ENCODE data around the gene ZBTB21. TPM values are rescaled to one million over a fixed set of nuclear protein-coding genes. Genes with fewer than 3 reads are reported as not detected.

Gene ZBTB21
- total RNA-seq, 4 donors from 2014 or later = 5.9 to 15.1 (median 9.2) TPM

DNA sequence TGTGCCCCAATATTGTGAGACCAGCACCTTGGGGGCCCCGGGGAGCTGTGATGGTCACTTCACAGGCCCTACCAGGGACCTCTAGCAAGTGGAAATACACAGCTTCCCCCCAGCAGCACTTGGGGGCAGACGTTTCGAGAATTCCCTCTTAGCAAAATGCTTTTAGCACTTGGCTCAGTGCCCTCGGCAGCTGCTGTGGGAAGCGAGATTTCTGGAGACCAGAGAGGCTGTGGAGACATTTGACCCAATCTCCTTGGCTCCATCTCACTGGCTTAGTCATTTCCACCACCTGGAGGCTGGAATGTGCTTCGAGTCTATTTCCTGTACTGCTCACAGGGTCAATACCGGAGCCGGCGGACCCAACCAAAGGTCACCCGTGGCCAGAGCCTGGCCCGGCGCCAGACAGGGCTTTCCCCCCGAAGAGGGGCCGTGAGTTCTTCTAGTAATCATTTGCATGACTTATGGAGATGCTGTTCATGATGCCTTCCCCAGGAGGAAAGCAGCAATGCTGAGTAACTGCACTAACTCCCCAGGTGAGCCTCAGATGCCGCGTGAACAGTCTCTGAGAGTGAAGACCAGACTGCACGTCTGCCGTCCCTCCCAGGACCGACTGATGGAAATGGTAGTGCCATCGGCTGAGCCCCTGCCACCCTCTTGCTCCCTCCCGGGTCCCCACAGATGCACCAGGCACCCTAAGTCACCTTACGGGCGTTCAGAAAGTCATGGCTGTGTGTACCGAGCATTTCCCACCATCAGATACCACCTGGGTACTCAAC lies 52.0 kb downstream of the ZBTB21 start:
- DNase-seq (ENCODE audit: extremely low spot score) = no peak
- Histone ChIP-seq H3K9me3 (no peaks in the 10 kb centered on the region), H3K4me1 (peaks cover 18 to 36% (median 27%) of the 10 kb centered on the region in 4 donors), H3K27ac (replicated peaks in 1 of 4) (peak overlapping the region; percentile 44 to 65 (median 59)), H3K36me3 (no peaks in the 10 kb centered on the region), H3K4me3 (no peak overlapping the region), H3K27me3 (peaks cover 0 to 13% (median 0%) of the 10 kb centered on the region in 4 donors)
- TF ChIP-seq POLR2AphosphoS5 (IDR thresholded peaks at IDR 0.05) (peak; percentile 41 to 69), EP300 (IDR thresholded peaks at IDR 0.05) (no peak), POLR2A (IDR thresholded peaks at IDR 0.05; ENCODE audit: low read depth) (no peak)
- TF ChIP-seq, protein P1, sequence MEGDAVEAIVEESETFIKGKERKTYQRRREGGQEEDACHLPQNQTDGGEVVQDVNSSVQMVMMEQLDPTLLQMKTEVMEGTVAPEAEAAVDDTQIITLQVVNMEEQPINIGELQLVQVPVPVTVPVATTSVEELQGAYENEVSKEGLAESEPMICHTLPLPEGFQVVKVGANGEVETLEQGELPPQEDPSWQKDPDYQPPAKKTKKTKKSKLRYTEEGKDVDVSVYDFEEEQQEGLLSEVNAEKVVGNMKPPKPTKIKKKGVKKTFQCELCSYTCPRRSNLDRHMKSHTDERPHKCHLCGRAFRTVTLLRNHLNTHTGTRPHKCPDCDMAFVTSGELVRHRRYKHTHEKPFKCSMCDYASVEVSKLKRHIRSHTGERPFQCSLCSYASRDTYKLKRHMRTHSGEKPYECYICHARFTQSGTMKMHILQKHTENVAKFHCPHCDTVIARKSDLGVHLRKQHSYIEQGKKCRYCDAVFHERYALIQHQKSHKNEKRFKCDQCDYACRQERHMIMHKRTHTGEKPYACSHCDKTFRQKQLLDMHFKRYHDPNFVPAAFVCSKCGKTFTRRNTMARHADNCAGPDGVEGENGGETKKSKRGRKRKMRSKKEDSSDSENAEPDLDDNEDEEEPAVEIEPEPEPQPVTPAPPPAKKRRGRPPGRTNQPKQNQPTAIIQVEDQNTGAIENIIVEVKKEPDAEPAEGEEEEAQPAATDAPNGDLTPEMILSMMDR (IDR thresholded peaks at IDR 0.05) = peak in 2 of 3 experiments; percentile 15 to 28
- intact Hi-C loops (cut with DNase I) = no loop called here
- WGBS = 70% methylated on average over 13 of the region's 24 CpGs

DNA sequence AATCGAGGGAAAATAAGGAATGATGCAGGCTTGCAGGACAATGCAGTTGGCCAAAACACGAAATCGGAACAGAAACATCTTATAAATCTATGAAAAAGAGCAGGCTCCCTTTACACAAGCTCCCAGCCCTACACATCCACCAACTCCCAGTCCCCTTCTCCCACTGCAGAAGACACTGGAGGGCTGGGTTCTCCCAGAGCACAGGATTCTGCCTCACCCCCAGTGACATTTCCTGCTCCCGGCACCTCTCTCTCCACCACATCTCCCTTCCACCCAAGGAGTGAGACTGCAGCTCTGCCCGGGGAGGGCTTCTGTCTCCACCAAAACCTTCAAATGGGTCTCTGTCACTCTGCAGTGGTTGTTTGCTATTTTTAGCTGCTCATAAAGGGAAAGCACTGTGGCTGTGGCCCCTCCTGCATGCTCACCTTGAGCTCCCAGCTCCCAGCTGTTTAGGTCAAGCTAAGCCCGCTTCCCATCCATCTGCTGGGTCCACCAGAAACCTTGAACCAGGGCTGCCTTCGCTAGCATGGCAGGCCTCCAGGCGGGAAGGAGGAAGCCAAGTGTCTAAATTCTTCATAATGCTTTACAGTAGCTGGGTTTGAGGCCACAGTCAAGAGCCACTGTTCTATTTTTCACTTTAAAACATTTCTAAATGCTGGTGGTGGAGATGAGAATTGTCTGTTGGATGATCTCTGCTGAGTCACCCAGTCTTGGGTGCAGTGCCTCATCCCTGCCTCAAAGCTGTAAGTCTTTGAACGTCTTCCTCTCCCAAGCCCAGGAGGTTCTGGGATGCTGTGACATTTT lies 53.0 kb downstream of the ZBTB21 start:
- Histone ChIP-seq H3K27ac (replicated peaks in 1 of 4) (peak overlapping the region; percentile 44 to 65 (median 59)), H3K9me3 (no peaks in the 10 kb centered on the region), H3K36me3 (no peaks in the 10 kb centered on the region), H3K4me3 (no peak overlapping the region), H3K4me1 (peaks cover 26 to 47% (median 37%) of the 10 kb centered on the region in 4 donors), H3K27me3 (peaks cover 0 to 6% (median 0%) of the 10 kb centered on the region in 4 donors)
- DNase-seq (ENCODE audit: extremely low spot score) = no peak
- WGBS = 73% methylated on average over 9 of the region's 9 CpGs
- intact Hi-C loops (cut with DNase I) = no loop called here
- TF ChIP-seq, protein P1 (IDR thresholded peaks at IDR 0.05) = no peak
- TF ChIP-seq POLR2AphosphoS5 (IDR thresholded peaks at IDR 0.05) = no peak
- TF ChIP-seq POLR2A (IDR thresholded peaks at IDR 0.05; ENCODE audit: low read depth) = no peak
- TF ChIP-seq EP300 (IDR thresholded peaks at IDR 0.05) = no peak

DNA sequence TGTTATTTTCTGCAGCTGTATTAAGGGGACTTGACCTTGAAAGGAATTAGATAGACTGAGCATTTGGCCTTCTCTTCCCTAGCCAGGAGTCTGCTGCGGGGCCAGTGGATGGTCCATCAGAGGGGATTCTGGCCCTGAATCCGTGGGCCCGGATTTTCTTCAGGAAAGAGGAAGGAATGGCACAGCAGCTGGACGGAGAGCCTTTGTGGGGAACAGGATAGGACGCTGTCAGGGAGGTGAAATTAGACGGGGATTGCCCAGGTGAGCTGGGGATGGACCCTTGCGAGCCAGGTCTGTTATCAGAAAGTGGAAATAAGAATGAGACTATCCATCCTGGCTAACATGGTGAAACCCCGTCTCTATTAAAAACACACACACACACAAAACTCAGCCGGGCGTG lies 54.6 kb downstream of the ZBTB21 start:
- 93% methylated on average over 10 of the region's 10 CpGs for WGBS

DNA sequence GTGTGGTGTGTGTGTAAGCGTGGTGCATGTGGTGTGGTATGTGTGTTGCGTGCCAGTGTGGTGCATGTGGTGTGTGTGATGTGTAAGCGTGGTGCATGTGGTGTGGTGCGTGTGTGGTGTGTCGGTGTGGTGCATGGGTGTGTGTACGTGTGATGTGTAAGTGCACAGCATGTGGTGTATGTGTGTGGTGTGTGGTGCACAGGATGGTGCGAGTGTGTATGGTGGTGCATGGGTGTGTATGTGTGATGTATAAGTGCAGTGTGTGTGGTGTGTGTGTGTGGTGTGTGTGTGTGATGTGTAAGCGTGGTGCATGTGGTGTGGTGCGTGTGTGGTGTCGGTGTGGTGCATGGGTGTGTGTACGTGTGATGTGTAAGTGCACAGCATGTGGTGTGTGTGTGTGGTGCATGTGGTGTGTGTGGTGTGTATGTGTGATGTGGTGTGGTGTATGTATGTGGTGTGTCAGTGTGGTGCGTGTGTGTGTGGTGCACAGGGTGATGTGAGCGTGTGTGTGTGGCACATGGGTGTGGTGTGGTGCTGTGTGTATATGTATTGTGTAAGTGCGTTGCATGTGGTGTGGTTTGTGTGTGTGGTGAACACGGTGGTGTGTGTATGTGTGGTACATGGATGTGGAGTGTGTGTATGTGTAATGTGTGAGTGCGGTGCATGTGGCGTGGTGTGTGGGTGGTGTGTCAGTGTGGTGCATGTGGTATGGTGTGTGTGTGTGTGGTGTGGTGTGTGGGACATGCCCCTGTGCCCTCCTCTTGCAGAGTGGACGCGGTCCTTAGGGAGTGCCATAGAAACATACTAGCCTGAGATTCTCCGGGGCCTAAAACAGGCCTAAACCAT lies 55.3 kb downstream of the ZBTB21 start:
- WGBS = 90% methylated on average over 20 of the region's 20 CpGs
- DNase-seq (ENCODE audit: extremely low spot score) = no peak
- H3K27me3 ChIP-seq = no peaks in the 10 kb centered on the region
- TF ChIP-seq EP300 (IDR thresholded peaks at IDR 0.05) (no peak), POLR2A (IDR thresholded peaks at IDR 0.05; ENCODE audit: low read depth) (no peak), POLR2AphosphoS5 (IDR thresholded peaks at IDR 0.05) (no peak)
- TF ChIP-seq, protein P1 (IDR thresholded peaks at IDR 0.05) = no peak
- peak overlapping the region in 1 of 4 donors; percentile 84 for H3K4me3 ChIP-seq
- intact Hi-C loops (cut with DNase I) = loop anchor here (5.0 kb wide), 2 partner anchors 52 to 152 kb away; no protein-coding TSS in a partner anchor
- no peaks in the 10 kb centered on the region for H3K9me3 ChIP-seq
- H3K27ac ChIP-seq (replicated peaks in 1 of 4) = peak overlapping the region in 2 of 4 donors; percentile 72 to 82
- H3K4me1 ChIP-seq = peaks cover 27 to 68% (median 53%) of the 10 kb centered on the region in 4 donors
- H3K36me3 ChIP-seq = peaks cover 0 to 3% (median 0%) of the 10 kb centered on the region in 4 donors

More for the DNA sequence above, 54.6 kb downstream of the ZBTB21 start:
- H3K9me3 ChIP-seq = no peaks in the 10 kb centered on the region
- H3K4me1 ChIP-seq = peaks cover 27 to 63% (median 51%) of the 10 kb centered on the region in 4 donors
- H3K36me3 ChIP-seq = no peaks in the 10 kb centered on the region
- H3K27me3 ChIP-seq = no peaks in the 10 kb centered on the region
- no peak overlapping the region for H3K27ac ChIP-seq (replicated peaks in 1 of 4)
- TF ChIP-seq, protein P1 (IDR thresholded peaks at IDR 0.05) = no peak
- TF ChIP-seq POLR2AphosphoS5 (IDR thresholded peaks at IDR 0.05) (no peak), POLR2A (IDR thresholded peaks at IDR 0.05; ENCODE audit: low read depth) (no peak), EP300 (IDR thresholded peaks at IDR 0.05) (no peak)
- intact Hi-C loops (cut with DNase I) = no loop called here
- H3K4me3 ChIP-seq = no peak overlapping the region
- no peak for DNase-seq (ENCODE audit: extremely low spot score)

Measured in esophagus muscularis mucosa (tissue), 4 donors.